ENCODE results near the gene TPRA1. TPM values are rescaled to one million over a fixed set of nuclear protein-coding genes. Genes with fewer than 3 reads are reported as not detected.
A peak's percentile ranks its signal among the peaks of the same experiment; 100 is the strongest.

TPRA1 gene
- polyA plus RNA-seq, 2 of the 4 experiments (the other 2 are of a cell fraction): 13.5 to 19.5 TPM

DNA sequence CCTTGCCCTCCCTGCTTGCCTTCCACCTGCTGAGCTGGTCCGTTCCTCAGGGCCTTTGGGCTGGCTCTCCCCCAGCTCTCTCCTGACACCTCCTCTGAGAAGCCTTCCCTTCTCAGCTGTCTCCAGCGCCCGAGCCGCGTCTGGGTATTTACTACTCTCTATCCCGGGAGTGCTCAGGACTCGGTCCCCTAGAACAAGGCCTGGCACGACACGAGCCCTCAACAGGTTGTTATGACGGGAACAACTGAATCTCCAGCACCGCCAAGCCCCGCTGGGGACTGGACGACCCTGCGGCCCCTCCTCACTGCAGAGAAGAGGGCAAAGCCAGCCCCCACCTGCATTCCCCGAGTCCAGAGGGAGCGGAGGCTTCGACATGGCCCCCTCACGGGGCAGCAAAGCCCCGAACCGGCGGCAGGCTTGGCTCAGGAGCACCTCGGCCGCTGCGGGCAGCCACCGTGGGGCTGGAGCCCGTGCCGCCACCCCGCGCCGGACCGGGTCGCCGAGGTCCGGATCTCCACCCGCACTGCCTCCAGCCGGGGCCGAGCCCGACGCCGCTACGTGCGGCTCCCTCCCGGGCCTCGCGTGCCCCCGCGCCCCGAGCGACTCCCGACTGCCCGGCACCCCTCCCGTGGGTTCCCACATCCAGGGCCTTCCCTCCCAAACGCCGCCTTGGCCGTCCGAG, 792 bp downstream of the TPRA1 start:
- 0% methylated on average over 1 of the region's 56 CpGs for WGBS (ENCODE audit: missing lambda C conversion rate)
- Histone ChIP-seq H3K27ac (peak overlapping the region; percentile 90 to 96), H3K4me2 (peak overlapping the region; percentile 94), H3K9me3 (no peaks in the 10 kb centered on the region), H3K4me1 (peaks cover 20% of the 10 kb centered on the region), H3K4me3 (peak overlapping the region; percentile 92)
- FAIRE-seq: no peak
- ChIA-PET CTCF (interaction anchor here (1.1 to 9.3 kb wide), 2 partner anchors 15 to 607 kb away, joined by 3 to 64 read pairs; partner anchors contain the start of gene PLXNA1), POLR2A (interaction anchor here (2.1 kb wide), 1 partner anchor 8 kb away, joined by 10 read pairs; the partner anchor contains the start of gene MCM2)
- TF ChIP-seq ZFP36 (IDR thresholded peaks at IDR 0.05; ENCODE audit: borderline replicate concordance, partially characterized antibody) (peak; percentile 60), CEBPB (IDR thresholded peaks at IDR 0.05) (no peak)
- DNase-seq (ENCODE audit: low read depth in 1 of 2, low spot score in 1 of 2): no peak
- ATAC-seq: peak in 1 of 2 experiments; percentile 1; a peak in 1 of 6 replicates

DNA sequence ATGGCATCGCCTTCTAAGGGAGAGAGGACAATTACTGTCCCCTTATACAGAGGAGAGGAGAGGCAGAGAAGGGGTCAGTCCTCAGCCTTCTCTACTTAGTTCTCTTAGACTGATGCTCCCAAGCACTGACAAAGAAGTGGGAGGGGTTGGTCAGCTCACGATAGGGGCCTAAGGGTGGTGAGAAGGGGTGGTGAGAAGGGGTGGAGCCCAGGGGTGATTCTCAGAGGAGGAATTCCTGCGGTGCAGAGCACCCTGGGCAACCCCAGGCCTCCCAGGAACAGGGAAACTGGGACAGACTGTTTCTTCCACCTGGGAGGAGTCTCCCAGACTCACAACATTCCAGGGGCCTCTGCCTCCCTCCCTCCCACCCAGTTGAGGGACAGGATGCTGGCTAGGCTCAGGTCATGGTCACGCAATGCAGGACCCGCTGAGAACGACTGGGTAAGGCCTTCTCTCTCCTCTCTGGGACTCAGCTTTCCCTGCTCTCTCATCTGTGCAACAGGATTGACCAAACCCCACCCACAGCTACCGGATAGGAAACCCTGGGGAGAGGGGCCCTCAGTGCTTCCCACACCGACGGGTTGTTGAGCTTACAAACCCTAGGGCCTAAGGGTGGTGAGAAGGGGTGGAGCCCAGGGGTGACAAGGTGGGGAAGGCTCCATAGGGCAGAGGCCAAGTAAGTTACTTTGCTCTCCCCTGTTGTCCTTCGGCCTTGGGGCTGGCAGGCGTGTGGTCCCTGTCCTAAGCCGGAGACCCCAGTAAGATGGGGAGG, 1.5 kb downstream of the TPRA1 start:
- DNase-seq (ENCODE audit: low read depth in 1 of 2, low spot score in 1 of 2) (no peak), FAIRE-seq (no peak), ATAC-seq (no peak)
- Histone ChIP-seq H3K4me2 (peak overlapping the region; percentile 94), H3K4me1 (peaks cover 20% of the 10 kb centered on the region), H3K4me3 (peak overlapping the region; percentile 92), H3K9me3 (no peaks in the 10 kb centered on the region), H3K27ac (peak overlapping the region; percentile 90 to 96)
- TF ChIP-seq CHD4 (IDR thresholded peaks at IDR 0.05; ENCODE audit: borderline replicate concordance) (no peak), RFX5 (IDR thresholded peaks at IDR 0.05) (no peak), ESRRA (IDR thresholded peaks at IDR 0.05; ENCODE audit: borderline replicate concordance, low read length) (no peak), NFE2L2 (conservative IDR thresholded peaks at IDR 0.05; ENCODE audit: low read length) (no peak)
- TF ChIP-seq, protein P1, sequence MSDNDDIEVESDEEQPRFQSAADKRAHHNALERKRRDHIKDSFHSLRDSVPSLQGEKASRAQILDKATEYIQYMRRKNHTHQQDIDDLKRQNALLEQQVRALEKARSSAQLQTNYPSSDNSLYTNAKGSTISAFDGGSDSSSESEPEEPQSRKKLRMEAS (IDR thresholded peaks at IDR 0.05): no peak
- ChIA-PET POLR2A (interaction anchor here (2.1 kb wide), 1 partner anchor 9 kb away, joined by 10 read pairs; the partner anchor contains the start of gene MCM2), CTCF (interaction anchor here (9.3 kb wide), 1 partner anchor 14 kb away, joined by 64 read pairs; no protein-coding TSS in a partner anchor)
- WGBS (ENCODE audit: missing lambda C conversion rate): 27% methylated on average over 7 of the region's 12 CpGs

DNA sequence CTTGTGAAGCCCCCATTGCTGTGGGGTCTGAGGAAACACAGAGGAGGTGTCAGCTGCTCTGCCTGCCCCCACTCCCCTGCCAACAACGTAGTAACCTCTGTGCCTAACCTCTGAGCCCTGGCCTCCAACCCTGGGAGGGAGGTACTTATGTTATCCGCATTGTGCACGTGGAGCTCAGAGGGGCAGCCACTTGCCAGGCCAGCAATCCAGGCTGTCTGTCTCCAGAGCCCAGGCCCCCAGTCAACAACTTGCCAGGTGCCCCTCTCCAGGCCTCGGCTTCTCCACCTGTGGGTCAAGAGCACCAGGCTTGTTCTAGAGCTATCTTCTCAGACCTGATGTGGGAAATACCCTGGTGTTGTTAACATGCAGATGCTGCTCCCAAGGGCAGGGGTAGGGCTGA, 2.7 kb downstream of the TPRA1 start:
- DNase-seq (ENCODE audit: low read depth in 1 of 2, low spot score in 1 of 2) (no peak), ATAC-seq (no peak), FAIRE-seq (no peak)
- POLR2A ChIA-PET: interaction anchor here (2.1 kb wide), 1 partner anchor 10 kb away, joined by 10 read pairs; the partner anchor contains the start of gene MCM2
- Histone ChIP-seq H3K27ac (no peak overlapping the region), H3K4me2 (no peak overlapping the region), H3K9me3 (no peaks in the 10 kb centered on the region), H3K4me3 (no peak overlapping the region), H3K4me1 (peaks cover 20% of the 10 kb centered on the region)
- TF ChIP-seq SREBF2 (IDR thresholded peaks at IDR 0.05) (no peak), PHF8 (IDR thresholded peaks at IDR 0.05; ENCODE audit: borderline replicate concordance, low read depth) (no peak), RNF2 (IDR thresholded peaks at IDR 0.05; ENCODE audit: borderline replicate concordance, low read depth) (no peak), CHD2 (IDR thresholded peaks at IDR 0.05; ENCODE audit: low read length, partially characterized antibody) (no peak), HEYL (CRISPR knock-in tag; IDR thresholded peaks at IDR 0.05) (no peak), SMC3 (IDR thresholded peaks at IDR 0.05) (no peak), FOSB (CRISPR knock-in tag; IDR thresholded peaks at IDR 0.05) (no peak), NFE2L2 (conservative IDR thresholded peaks at IDR 0.05; ENCODE audit: low read length) (no peak), TP53 (CRISPR knock-in tag; IDR thresholded peaks at IDR 0.05) (no peak), FOXS1 (CRISPR knock-in tag; IDR thresholded peaks at IDR 0.05) (no peak), CEBPB (IDR thresholded peaks at IDR 0.05) (no peak), HOXA7 (CRISPR knock-in tag; IDR thresholded peaks at IDR 0.05) (no peak), RARB (CRISPR knock-in tag; IDR thresholded peaks at IDR 0.05) (no peak), NPAS2 (CRISPR knock-in tag; IDR thresholded peaks at IDR 0.05; ENCODE audit: borderline replicate concordance) (no peak), CBX2 (IDR thresholded peaks at IDR 0.05; ENCODE audit: borderline replicate concordance, low read depth) (no peak)
- TF ChIP-seq, protein P2, sequence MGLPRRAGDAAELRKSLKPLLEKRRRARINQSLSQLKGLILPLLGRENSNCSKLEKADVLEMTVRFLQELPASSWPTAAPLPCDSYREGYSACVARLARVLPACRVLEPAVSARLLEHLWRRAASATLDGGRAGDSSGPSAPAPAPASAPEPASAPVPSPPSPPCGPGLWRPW (IDR thresholded peaks at IDR 0.05): no peak
- TF ChIP-seq, protein P3, sequence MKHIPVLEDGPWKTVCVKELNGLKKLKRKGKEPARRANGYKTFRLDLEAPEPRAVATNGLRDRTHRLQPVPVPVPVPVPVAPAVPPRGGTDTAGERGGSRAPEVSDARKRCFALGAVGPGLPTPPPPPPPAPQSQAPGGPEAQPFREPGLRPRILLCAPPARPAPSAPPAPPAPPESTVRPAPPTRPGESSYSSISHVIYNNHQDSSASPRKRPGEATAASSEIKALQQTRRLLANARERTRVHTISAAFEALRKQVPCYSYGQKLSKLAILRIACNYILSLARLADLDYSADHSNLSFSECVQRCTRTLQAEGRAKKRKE (CRISPR knock-in tag; IDR thresholded peaks at IDR 0.05; ENCODE audit: low read depth): no peak
- CTCF ChIA-PET: interaction anchor here (1.6 to 9.3 kb wide), 2 partner anchors 13 to 40 kb away, joined by 3 to 64 read pairs; no protein-coding TSS in a partner anchor
- 81% methylated on average over 3 of the region's 4 CpGs for WGBS (ENCODE audit: missing lambda C conversion rate)

Data from A549 (cell line).